ENCODE measurements around the gene MRPS35.

Gene MRPS35

GRCh38 chr12:27696864-27697564 is 13.6 kb upstream of the MRPS35 start:
- no peaks in the 10 kb centered on the region for H3K9me3 Mint-ChIP-seq
- H3K36me3 Mint-ChIP-seq (ENCODE audit: low read depth) = peaks cover 30% of the 10 kb centered on the region
- no peak overlapping the region for H3K4me3 Mint-ChIP-seq
- H3K27me3 Mint-ChIP-seq (ENCODE audit: low read depth) = no peaks in the 10 kb centered on the region
- no peaks in the 10 kb centered on the region for H3K4me1 Mint-ChIP-seq
- no peak for TF ChIP-seq CTCF (IDR thresholded peaks at IDR 0.05; ENCODE audit: unreplicated experiment in 3 of 3)
- H3K27ac Mint-ChIP-seq = no peak overlapping the region

- no peaks in the 10 kb centered on the region for H3K9me3 Mint-ChIP-seq
- H3K4me3 Mint-ChIP-seq = no peak overlapping the region
- H3K4me1 Mint-ChIP-seq = no peaks in the 10 kb centered on the region
Observed at GRCh38 chr12:27703720-27704452, 6.7 kb upstream of the MRPS35 start.

GRCh38 chr12:27705263-27705662 is 5.4 kb upstream of the MRPS35 start:
- H3K4me3 Mint-ChIP-seq = no peak overlapping the region
- H3K9me3 Mint-ChIP-seq = no peaks in the 10 kb centered on the region
- no peak overlapping the region for H3K27ac Mint-ChIP-seq

More at GRCh38 chr12:27703720-27704452, 6.7 kb upstream of the MRPS35 start:
- no peaks in the 10 kb centered on the region for H3K27me3 Mint-ChIP-seq (ENCODE audit: low read depth)
- peak; percentile 72 to 86 (median 79) for TF ChIP-seq CTCF (IDR thresholded peaks at IDR 0.05; ENCODE audit: unreplicated experiment in 3 of 3)
- H3K36me3 Mint-ChIP-seq (ENCODE audit: low read depth) = no peaks in the 10 kb centered on the region
- no peak overlapping the region for H3K27ac Mint-ChIP-seq

GRCh38 chr12:27707216-27707615 is 3.4 kb upstream of the MRPS35 start:
- Mint-ChIP-seq H3K4me1 (peaks cover 18% of the 10 kb centered on the region), H3K4me3 (peak overlapping the region in 2 of 3 experiments; percentile 15 to 21), H3K27ac (no peak overlapping the region), H3K27me3 (ENCODE audit: low read depth) (no peaks in the 10 kb centered on the region), H3K9me3 (no peaks in the 10 kb centered on the region), H3K36me3 (ENCODE audit: low read depth) (peaks cover under 1% of the 10 kb centered on the region)
- no peak for TF ChIP-seq CTCF (IDR thresholded peaks at IDR 0.05; ENCODE audit: unreplicated experiment in 3 of 3)

More at GRCh38 chr12:27705263-27705662, 5.4 kb upstream of the MRPS35 start:
- H3K4me1 Mint-ChIP-seq = peaks cover 3% of the 10 kb centered on the region
- H3K36me3 Mint-ChIP-seq (ENCODE audit: low read depth) = no peaks in the 10 kb centered on the region
- H3K27me3 Mint-ChIP-seq (ENCODE audit: low read depth) = no peaks in the 10 kb centered on the region
- TF ChIP-seq CTCF (IDR thresholded peaks at IDR 0.05; ENCODE audit: unreplicated experiment in 3 of 3) = no peak

- TF ChIP-seq CTCF (IDR thresholded peaks at IDR 0.05; ENCODE audit: unreplicated experiment in 3 of 3) = no peak
Observed at GRCh38 chr12:27709212-27709931, 1.3 kb upstream of the MRPS35 start.

More at GRCh38 chr12:27709212-27709931, 1.3 kb upstream of the MRPS35 start:
- Mint-ChIP-seq H3K4me3 (peak overlapping the region in 2 of 3 experiments; percentile 59 to 64), H3K36me3 (ENCODE audit: low read depth) (peaks cover 18% of the 10 kb centered on the region), H3K27ac (no peak overlapping the region), H3K4me1 (peaks cover 25% of the 10 kb centered on the region), H3K27me3 (ENCODE audit: low read depth) (no peaks in the 10 kb centered on the region), H3K9me3 (no peaks in the 10 kb centered on the region)
